Activated CD8-positive, alpha-beta memory T cell treated with anti-CD3 and anti-CD28 coated beads, Interleukin-2, amount 50 U/mL, for 48 hours (primary cell): Measurements from ENCODE around the gene ZSWIM5.
A peak's percentile ranks its signal among the peaks of the same experiment; 100 is the strongest.
"Not testable (repeated sequence)": the region's sequence is repeated elsewhere in the genome, so short reads cannot be mapped to it uniquely, and the experiment has no call there.

Source experiments
- DNase-seq: peaks from one replicate; pipeline ENCODE4 v3.0.0-alpha.2; 2020

The ZSWIM5 gene

DNA sequence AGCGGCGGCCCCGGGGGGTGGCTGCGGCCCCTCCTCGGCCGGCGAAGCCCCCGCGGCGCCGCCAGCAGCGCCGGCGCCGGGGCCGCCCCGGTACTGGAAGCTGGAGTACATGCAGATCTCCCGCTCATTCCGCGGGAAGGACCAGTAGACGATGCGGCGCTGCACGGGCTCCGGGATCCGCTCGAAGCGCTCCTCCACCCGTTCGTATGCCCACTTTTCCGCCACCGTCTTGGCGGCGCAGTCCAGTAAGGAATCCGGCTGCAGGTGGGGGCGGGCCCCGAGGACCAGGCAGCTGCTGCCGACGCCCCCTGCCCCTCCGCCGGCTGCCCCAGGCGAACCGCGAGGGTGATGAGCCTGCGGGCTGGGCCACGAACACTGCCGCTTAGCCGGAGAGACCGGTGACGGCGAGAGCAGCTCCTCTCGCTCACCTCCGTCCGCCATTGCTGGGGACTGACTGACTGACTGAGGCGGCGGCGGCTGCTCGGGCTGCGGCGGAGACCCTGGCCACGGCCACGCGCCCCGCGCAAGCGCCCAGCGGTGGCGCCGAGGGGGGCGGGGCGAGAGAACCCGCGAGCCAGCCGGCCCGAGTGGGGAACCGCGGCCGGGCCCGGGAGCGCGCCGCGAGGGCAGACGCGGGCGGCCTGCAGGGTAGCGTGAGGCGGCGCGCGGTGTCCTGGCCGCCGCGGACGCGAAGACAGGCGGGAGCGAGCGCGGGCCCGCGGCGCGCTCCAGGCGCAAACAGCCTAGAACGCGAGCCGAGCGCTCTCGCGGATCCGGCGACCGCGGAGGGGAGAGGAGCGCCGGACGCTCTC, at the start of gene ZSWIM5:
ZSWIM5 (minus strand) TSS at position 696 of the 812 bp plus-strand sequence; CDS start at position 441, 255 bp downstream.
- peak; percentile 78 for DNase-seq

DNA sequence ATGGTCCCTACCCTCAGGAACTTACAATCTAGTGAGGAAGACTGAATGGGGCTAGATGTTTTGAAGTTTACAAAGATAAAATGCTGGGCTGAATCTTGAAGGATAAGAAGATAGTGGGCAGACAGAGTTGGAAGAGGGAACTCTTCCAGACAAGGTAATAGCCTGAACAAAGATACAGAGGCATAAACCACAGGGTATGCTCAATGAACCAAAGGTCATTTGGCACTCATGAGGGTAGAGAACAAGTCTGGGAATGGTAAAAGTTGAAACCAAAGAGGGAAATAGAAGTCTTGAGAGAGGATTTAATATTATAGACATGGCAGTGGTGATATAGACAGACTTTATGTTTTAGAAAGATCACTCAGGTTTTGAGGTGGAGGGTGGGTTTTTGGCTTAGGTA, 48.1 kb upstream of the ZSWIM5 start:
- no peak for DNase-seq

DNA sequence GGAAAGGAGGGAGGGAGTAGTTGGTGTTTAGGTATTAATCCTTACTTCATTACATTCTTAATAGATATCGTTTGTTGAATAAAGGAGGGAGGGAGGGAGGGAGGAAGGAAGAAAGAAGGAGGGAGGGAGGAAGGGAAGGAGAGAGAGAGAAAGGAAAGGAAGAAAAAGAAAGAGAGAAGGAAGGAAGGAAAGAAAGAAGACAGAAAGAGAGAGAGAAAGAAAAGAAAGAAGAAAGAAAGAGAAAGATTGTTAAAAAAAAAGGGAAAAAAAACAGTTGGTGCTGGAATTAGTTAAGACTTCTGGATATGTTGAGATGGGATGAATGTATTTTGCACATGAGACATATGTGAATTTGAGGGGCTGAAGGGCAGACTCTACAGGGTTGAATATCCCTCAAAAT, 44.1 kb upstream of the ZSWIM5 start:
- no peak for DNase-seq

DNA sequence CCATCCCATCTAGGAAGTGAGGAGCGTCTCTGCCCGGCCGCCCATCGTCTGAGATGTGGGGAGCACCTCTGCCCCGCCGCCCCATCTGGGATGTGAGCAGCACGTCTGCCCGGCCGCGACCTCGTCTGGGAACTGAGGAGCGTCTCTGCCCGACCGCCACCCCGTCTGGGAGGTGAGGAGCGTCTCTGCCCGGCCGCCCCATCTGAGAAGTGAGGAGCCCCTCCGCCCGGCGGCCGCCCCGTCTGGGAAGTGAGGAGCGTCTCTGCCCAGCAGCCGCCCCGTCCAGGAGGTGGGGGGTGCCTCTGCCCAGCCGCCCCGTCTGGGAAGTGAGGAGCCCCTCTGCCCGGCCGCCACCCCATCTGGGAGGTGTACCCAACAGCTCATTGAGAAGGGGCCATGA, 41.6 kb upstream of the ZSWIM5 start:
- not testable (repeated sequence) for DNase-seq

DNA sequence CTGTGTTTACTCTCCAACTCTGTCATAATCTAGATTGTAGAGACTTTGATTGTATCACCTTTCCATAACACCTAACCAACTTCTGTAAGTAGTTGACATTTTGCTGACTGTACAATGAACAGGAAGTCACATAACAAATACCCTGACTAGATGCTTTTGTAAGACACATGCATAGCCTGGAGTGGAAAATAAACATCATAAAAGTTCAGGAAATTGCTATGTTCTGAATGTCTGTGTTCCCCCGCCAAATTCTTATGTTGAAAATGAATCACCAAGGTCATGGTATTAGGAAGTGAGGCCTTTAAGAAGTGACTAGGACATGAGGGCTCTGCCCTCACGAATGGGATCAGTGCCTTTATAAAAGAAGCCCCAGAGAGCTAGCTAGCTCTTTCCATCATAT, 40.4 kb upstream of the ZSWIM5 start:
- no peak for DNase-seq

DNA sequence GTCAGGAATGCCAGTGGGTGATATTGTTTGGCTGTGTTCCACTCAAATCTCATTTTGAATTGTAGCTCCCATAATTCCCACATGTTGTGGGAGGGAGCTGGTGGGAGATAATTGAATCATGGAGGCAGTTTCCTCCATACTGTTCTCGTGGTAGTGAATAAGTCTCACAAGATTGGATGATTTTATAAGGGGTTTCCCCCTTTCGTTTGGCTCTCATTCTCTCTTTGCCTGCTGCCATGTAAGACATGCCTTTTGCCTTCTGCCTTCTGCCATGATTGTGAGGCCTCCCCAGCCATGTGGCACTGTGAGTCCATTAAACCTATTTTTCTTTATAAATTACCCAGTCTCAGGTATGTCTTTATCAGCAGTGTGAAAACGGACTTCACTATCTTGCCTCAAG, 40.0 kb upstream of the ZSWIM5 start:
- not testable (repeated sequence) for DNase-seq

DNA sequence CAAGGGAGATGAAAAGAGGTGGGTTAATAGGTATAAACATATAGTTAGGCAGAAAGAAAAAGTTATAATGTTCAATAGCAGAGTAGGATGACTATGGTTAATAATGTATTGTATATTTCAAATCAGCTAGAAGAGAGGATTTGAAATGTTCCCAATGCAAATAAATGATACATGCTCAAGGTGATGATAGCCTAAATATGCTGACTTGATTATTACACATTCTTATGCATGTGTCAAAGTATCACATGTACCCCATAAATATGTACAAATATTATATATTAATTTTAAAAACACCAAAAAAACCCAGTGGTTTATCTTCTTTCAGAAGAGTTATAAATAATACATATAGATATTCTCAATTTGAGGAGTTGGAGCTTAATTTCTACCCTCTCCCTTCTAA, 38.3 kb upstream of the ZSWIM5 start:
- no peak for DNase-seq

DNA sequence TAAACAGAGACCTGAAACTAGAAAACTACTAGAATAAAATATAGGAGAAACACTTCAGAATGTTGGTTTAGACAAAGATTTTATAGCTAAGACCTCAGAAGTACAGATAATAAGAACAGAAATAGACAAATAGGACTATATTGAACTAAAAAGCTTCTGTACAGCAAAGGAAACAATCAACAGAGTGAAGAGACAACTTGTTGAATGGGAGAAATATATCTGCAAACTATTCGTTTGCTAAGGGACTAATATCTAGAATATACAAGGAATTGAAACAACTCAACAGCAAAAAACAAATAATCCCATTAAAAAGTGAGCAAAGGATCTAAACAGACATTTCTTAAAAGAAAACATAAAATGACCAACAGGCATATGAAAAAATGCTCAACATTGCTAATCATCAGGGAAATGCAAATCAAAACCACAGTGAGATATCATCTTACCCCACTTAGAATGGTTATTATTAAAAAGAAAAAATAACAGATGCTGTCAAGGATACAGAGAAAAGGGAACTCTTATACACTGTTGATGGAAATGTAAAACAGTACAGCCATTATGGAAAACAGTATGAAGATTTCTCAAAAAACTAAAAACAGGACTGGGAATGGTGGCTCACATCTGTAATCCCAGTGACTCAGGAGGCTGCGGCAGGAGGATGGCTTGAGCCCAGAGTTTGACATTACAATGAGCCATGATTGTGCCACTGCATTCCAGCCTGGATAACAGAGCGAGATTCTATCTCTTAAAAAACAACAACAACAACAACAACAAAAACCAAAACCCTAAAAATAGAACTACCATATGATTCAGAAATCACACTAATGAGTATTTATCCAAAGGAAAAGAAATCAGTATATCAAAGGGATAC, 37.3 kb upstream of the ZSWIM5 start:
- no peak for DNase-seq

DNA sequence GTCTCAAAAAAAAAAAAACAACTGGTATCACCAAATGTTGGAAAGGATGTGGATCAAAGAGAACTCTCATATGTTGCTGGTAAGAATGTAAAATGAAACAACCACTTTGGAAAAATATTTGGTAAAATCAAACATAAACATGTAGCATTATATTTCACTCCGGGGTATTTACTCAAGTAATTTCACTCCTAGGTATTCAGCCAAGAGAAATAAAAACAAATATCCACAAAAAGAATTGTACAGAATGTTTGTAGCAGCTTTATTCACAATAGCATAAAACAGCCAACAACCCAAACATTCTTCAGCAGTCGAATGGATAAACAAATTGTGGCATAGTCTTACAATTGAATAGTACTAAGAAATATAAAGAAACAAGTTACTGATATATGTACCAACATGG, 32.4 kb upstream of the ZSWIM5 start:
- DNase-seq = no peak

DNA sequence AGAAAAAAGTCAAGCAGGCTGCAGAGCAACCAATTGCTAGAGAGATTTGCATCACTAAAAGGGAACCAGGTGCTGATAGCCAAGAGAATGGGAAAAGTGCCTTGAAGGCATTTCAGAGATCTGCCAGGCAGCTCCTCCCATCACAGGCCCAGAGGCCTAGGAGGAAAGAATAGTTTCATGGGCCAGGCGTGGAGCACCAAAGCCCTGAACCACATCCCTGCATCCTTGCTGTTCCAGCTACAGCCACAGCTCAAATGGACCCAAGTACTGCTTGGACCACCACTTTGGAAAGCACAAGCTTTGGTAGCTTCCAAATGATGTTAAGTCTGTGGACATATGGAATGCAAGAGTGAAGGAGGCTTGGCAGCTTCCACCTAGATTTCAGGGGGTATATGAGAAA, 29.7 kb upstream of the ZSWIM5 start:
- DNase-seq = no peak

DNA sequence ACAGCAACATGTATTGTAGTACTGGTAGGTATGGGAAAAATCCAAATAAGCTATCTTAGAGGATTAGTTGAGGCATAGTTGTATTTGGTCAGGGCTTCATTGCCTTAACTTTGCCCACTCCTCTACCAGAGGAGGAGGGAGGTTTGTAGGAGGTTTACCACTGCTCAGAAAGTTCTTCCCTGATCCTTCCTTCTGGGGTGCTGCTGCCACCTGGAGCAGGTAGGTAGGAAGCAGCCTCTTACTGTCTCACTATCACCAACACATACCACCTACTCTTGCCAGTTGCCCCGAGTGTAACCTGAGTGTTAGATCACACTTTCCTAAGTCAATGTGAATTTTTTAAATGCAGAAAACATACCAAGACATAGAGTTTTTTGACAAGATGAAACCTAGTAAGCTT, 24.1 kb upstream of the ZSWIM5 start:
- no peak for DNase-seq

DNA sequence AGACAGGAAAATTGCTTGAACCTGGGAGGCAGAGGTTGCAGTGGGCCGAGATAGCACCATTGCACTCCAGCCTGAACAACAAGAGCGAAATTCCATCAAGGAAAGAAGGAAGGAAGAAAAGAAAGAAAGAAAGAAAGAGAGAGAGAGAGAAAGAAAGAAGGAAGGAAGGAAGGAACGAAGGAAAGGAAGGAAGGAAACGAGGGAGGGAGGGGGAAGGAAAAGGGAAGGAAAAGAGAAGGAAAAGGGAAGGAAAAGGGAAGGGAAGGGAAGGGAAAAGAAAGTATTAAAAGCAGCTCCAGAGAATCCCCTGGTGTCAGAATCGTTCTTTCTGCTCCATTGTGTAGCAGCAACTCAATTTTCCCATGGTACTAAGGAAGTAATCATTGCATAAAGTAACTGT, 19.2 kb upstream of the ZSWIM5 start:
- DNase-seq = no peak

DNA sequence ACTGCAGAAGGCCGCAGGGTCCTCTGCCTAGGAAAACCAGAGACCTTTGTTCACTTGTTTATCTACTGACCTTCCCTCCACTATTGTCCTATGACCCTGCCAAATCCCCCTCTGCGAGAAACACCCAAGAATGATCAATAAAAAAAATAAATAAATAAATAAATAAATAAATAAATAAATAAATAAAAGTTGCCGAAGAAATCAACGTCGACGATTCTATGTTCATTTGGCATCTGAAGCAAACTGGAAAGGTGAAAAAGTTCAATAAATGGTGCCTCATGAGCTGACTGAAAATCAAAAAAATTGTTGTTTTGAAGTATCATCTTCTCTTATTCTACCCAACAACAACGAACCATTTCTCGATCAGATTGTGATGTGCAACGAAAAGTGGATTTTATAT, 17.3 kb upstream of the ZSWIM5 start:
- DNase-seq = not testable (repeated sequence)

DNA sequence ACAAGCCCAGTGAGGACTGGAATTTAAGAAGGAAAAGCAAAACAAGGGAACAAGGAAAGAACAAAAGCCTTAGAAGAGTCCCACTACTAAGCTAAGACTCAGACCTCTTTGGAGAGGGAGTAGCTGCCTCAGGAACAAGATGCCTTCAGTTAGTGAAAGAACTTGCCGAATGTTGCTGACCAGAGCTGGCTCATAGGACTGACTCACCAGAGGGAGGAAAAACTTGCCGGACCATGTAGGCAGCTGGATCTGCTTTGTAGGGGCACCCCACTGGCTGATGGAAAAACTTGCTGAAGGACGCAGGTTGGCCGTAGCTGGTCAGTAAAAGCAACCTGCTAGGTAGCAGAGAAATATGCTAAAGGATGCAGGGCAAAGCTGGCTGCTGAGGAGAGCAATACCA, 15.3 kb upstream of the ZSWIM5 start:
- DNase-seq = no peak

DNA sequence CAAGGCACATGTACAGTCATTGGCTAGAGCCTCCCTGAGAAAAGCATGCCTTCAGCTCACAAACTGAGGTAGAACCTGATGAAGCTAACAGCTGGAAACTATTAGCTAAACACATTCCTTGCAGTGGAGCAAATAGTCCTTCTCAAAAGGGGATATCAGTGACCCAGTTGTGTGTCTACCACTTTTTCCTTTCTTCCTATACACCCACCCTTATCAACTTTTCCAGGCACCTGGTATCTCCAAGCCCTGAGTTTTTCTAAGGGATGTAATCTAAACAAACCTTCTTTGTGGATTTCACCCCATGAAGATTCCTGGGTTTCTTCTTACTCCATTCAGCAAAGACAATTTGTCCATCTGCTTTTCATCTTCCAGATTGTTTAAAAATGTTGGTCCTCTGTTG, 10.5 kb upstream of the ZSWIM5 start:
- DNase-seq = no peak

DNA sequence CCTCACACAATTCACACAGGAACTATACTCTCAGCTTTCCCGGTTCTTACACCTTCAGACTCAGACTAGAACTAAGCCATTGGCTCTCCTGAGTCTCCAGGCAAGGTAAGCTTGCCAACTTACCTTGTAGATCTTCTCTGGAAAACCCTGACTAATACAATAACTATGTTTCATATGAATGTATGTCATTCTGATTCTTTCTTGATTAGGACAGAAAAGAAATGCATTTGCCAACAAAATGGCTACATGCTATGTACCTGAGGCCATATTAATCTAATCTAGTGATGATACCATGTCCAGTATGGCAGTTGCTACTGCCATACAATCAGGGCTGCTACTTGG, 9.8 kb upstream of the ZSWIM5 start:
- DNase-seq = no peak

DNA sequence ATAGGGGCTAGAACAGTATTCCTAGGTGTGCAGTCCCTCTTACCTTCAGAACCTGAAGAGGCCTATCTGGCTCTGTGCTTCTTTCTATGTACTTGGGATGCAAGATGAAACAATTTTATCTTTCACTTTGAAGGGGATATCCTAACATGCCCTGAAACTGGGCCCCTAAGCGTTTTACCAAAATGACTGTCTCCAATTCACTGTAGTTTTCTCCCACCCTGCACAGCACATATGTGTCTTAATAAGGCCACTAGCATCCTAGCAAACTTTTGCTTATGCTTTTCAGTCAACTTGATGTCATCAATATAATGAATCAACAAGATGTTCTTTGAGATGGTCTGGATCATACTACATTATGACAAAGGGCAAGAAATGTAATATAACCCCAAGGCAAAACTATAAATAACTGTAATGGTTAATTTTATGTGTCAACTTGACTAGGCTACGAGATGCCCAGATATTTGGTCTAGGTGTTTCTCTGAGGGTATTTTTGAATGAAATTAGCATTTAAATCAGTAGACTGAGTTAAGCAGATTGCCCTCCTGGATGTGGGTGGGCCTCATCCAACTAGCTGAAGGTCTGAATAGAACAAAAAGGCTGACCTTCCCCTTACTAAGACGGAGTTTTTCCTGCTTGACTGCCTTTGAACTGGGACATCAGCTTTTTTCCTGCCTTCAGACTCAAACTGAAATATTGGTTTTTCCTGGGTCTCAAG, 9.2 kb upstream of the ZSWIM5 start:
- no peak for DNase-seq

DNA sequence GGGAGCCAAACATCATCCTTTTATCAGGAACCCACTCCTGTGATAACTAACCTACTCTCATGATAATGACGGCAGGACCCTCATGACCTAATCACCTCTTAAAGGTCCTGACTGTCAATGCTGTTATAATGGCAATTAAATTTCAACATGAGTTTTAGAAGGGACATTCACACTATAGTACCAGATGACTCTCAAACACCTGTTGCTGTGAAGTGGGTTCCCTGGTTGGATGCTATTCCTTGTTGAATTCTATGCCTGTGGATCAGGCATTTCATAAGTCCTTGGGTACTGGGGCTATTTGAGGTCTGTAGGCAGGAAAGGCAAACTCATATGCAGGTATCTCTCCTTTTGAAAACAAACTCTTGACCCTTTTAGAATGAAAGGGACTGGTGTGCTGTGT, 7.5 kb upstream of the ZSWIM5 start:
- DNase-seq = no peak

DNA sequence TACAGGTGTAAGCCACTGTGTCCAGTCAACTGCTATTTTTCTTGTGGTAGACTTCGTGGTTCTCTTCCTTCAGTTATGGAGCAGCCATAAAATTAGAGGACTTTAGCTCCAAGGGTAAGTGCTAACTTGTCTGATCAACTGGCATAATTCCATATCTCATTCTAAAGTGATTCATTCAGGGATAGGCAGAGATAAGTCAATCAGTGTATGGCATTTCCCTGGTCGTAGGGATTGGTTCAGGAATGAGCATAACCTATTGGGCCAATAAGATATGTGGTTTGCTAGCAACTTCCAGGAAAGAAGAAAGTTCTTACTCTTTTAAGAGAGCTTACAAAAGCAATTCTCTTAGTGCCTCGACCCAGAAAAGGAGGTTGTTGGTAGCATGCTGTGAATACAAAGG, 4.7 kb upstream of the ZSWIM5 start:
- no peak for DNase-seq

DNA sequence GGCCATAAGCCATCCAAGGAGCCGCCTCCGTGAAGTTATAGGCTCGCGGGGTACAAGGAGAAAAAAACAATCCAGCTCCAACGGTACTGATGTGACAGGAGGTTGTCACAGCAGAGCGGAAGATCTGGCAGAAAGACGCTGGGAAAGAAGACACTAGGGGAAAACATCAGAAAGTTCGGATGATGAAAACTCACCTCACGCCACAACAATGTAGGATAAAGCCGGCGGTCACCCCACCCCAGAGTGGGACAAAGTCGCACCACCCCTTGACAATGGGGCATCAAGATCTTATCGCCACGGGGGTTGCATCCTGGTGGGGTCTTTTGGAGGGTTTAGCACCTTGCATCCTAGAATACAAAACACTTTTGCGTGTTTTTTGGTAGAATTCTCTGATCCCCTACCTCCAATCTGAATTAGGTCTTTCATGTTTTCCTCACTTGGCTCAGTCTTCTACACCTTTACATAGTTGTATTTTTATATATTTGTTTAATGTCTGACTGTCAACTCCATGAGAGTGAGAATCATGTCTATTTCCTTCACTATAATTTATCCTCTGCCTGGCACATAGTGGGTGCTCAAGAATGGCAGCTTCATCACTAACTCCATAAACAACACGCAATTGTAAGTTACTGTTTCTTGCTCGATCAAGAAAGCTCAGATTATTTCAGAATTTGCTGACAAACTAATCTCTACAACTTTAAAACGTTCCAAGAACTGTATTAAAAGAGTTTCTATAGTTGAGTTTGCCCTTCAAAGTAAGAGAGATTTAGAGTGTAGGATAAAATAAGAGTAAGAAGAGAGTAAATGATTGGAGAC, 611 bp upstream of the ZSWIM5 start:
- no peak for DNase-seq

DNA sequence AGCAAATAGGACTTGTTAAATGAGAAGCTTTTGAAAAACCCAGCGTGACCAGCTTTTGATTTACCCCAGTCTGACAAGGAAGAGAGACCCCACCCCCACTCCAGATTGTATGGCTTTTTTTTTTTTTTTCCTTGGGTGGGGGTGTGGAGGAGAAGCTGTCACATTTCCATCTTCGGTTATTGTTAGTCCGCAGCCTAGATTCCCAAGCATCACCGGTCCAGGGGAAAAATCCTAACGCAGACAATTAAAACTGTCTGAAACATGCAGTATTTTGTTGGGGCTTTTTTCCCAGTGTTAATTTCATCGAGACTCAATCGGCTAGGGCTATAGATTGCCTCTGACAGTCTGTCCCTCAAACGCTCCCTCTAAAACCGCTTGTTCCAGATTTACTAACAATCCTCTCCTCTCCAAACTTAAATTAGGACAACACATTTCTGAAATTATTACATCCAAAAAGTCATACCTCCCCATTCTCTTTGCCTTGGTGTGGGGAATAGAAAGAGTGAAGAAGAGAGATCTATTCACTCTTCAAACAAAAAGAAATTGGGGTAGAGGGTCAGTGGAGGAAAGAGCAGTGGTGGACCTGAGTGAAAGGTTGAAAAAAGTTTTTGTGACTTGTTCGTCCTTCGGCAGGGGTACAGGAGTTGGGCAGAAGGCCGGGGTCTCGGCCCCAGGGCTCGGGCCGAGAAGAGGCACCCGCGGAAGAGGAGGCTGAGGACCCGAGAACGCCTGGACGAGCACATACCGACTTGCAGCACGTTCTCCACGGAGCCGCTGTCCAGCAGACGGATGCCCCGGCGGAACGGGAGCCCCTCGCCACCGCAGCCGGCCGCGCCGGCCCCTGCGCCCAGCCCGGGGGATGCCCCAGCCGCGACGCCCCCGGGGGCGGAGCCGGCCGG, 1.1 kb downstream of the ZSWIM5 start:
- DNase-seq = peak; percentile 63
